Fibroblast of lung (primary cell): ENCODE measurements around the gene CHD9.

ENCODE experiments used
- CTCF ChIP-seq, 2 donors: IDR thresholded peaks in 1 of 2; conservative IDR thresholded peaks in 1 of 2; 1 replicate in 1 of 2; 2 replicates in 1 of 2; pipeline ENCODE4 v1.5.1; 2011 to 2012; ENCODE audit warnings: low read length in 2 of 2, control low read depth in 1 of 2, inconsistent platforms in 1 of 2, low read depth in 1 of 2, mild to moderate bottlenecking in 1 of 2
- EZH2 ChIP-seq: IDR thresholded peaks from 2 replicates; pipeline ENCODE4 v1.5.1; 2012; ENCODE audit warnings: low read length, control low read depth, mild to moderate bottlenecking; ENCODE audit errors: missing control alignments

- TF ChIP-seq CTCF (conservative IDR thresholded peaks at IDR 0.05 in 1 of 2, IDR thresholded peaks at IDR 0.05 in 1 of 2; ENCODE audit: low read depth in 1 of 2, low read length in 2 of 2) (no peak), EZH2 (no peak)
These were observed 4.9 kb downstream of the CHD9 start for GRCh38 chr16:53059672-53060071.
